NCI-H82 treated with DMSO at 0.1 percent for 48 hours (cell line): ENCODE data around the gene ARID1B.
"Not testable (repeated sequence)": the region's sequence is repeated elsewhere in the genome, so short reads cannot be mapped to it uniquely, and the experiment has no call there.

Experiments
- DNase-seq: peaks from one replicate; lab custom pipeline; 2025; ENCODE audit not compliant: unreplicated experiment; lab: John Stamatoyannopoulos, UW

The ARID1B gene

GRCh38 chr6:156928126-156928525 lies 150.9 kb downstream of the ARID1B start:
- DNase-seq: no peak

DNA sequence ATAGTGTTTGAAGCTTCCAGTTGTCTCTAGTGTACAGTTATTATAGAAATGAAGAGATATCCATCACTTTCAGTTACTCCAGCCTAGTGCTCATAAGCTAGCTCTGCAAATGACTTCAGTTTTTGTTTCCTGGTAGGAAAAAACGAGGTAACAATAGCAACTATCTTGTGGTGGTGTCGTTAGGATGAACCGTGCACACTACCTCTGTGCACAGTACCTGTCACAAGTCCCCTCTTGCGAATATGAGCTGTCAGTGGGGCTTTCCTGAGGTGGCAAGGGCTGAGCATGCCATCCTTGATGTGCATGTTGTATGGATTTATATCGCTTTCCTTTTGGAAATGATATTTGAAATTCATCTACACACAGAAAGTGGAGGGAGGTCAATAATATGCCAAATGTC lies 151.8 kb downstream of the ARID1B start:
- DNase-seq: no peak

- no peak for DNase-seq
Observed at GRCh38 chr6:156931283-156931682, 154.1 kb downstream of the ARID1B start.

GRCh38 chr6:156933201-156934068 lies 156.3 kb downstream of the ARID1B start:
- DNase-seq: no peak

GRCh38 chr6:156934069-156934460 lies 156.9 kb downstream of the ARID1B start:
- no peak for DNase-seq

GRCh38 chr6:156935000-156935399 lies 157.8 kb downstream of the ARID1B start:
- DNase-seq: no peak

GRCh38 chr6:156938143-156938542 lies 161.0 kb downstream of the ARID1B start:
- DNase-seq: no peak

- no peak for DNase-seq
Observed at GRCh38 chr6:156940221-156940620, 163.0 kb downstream of the ARID1B start.

GRCh38 chr6:156942266-156942665 lies 165.1 kb downstream of the ARID1B start:
- DNase-seq: no peak

GRCh38 chr6:156943166-156943565 lies 166.0 kb downstream of the ARID1B start:
- no peak for DNase-seq

DNA sequence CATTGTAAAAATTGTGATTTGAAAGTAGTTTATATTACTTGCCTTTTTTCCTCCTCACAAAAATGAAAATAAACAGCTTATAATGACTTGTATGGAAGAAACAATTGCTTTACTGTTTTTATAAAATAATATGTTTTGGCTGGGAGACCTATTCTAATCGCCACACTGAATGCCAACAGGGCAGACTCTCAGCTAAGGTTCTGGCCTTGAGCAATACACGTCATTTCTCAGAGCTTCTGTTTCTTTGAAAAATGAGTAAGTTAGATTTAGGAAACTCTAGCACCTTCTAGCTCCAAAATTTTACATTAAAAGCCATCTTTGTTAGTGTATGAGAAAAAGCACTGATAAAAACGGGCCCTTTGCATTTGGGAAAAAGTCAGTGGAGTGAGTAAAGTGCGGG lies 166.6 kb downstream of the ARID1B start:
- DNase-seq: no peak

DNA sequence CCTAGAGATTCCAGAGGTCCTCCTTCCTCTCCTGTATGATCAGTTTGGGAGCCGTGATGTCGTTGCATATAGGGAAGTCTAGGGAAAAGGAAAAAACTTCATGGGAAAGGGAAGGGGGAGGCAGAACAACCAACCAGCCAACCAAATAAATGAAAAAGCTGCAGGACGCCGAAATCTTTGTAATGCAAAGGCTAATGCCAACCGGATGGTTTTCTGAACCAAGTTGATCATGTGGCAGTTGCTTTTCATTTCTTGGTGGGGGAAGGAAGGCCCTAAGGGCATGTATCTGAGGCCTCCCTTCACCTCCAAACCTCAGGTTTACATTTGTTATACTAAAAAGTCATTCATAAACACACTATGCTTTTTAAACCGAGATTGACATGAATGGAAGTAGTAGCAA lies 167.2 kb downstream of the ARID1B start:
- DNase-seq: no peak

GRCh38 chr6:156945789-156946172 lies 168.6 kb downstream of the ARID1B start:
- DNase-seq: not testable (repeated sequence)

DNA sequence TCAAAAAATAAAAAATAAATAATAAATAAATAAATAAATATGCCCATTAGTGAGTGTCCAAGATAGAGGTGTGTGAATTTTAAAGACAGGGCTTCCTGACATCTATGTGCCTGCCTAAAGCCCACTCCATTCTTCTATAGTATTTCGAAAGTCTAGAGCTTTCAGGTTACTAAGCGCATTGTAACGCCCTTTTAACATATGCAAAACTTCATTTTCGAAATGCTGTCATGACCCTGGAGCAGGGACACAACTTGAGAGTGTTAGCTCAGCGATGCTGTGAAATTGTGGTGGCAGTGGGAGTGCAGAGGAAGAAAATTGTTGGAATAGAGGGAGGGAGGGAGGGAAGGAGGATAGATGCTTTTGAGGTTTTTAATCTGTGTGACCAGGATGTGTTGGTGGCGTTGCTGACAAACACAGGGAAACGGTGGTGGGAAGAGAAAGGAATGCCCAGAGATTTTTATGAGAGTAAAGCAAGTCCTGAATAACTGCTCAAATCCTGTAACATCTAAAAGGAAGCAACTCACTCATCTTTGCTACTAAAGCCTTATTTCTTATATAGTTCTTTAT lies 169.3 kb downstream of the ARID1B start:
- DNase-seq: no peak

GRCh38 chr6:156948277-156948676 lies 171.1 kb downstream of the ARID1B start:
- DNase-seq: no peak

DNA sequence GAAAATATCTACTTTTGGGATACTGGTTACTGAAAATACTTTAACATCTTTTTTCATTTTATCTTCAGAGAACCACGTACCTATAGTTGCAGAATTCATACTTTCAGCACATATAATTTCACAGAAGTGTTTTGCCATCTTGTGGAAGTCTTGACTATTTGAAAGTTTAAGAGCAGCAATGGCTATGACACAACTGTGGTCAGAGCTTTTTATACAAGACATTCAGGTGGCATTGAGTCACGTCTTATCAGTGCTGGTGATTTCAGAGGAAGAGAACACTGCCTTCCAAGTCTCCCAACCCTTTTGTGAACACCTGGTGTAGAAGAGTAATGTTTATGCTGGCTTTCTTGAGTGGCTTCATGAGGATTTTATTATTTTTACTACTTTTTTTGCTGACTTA lies 171.6 kb downstream of the ARID1B start:
- no peak for DNase-seq

- no peak for DNase-seq
Observed at GRCh38 chr6:156949376-156949775, 172.2 kb downstream of the ARID1B start.

DNA sequence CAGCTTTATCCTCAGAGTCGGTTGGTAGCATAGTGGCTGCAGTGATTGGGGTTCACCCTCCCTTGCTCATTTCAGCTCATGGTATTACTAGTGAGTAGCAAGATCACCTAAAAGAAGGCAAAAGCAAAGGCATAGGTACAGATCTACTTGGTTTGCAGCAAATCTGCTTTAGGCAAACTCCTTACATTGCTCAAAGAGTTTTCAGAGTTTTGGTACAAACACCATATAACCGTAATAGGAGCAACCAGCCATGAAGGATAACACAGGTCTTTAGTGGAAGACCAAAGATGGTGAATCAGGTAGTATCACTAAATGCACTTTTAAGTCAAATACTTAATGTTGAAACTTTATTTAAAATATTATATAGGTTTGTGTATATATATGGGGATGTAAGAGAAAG lies 172.9 kb downstream of the ARID1B start:
- DNase-seq: no peak

DNA sequence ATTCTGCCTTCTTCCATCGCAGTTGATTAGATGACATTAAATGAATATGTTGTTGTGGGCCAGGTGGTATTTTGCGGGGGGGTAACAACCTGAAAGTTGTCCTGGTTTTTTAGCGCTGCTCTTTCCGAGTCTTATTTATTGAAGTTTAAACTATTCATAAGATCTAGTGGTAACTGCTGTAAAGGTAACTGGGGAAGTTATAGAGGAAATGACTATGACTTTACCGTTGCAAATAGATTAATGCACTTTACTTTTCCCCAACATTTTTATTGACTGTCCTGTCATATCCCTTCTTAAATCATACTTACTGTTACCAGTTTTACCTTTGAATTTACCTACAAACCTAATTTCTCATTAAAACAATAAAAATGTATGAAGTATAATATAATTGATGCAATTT lies 173.4 kb downstream of the ARID1B start:
- no peak for DNase-seq

- no peak for DNase-seq
Observed at GRCh38 chr6:156952401-156952800, 175.2 kb downstream of the ARID1B start.

- no peak for DNase-seq
Observed at GRCh38 chr6:156953127-156953478, 175.9 kb downstream of the ARID1B start.

DNA sequence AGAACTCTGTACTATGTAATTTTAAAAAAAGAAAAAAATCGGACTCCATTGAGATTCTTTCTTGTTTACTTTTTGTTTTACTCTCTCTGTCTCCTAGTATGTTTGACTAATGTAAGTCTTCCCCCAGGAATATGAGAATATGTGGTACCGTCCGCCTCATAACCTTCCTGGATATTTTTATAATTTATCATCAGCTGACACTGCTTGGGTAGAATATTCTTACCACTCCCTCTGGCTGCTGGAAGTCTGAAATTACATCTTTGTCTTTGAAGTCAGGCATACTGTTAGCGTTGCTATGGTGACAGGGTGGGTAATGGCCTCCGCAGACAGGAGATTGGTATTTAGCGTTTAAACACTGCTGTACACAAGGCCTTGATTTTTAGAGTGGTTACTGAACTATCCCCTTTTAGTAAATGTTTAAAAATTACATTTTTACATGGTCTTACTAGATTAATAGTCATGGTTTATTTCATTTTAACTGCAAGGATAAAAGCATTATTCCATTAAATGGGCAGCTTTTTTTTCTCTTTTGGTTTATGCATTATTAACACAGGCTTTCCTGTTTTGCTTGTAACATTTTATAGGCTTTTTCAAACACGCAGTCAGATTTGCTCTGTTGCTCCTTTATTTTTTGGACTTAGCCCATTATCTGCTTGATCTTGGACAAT lies 176.4 kb downstream of the ARID1B start:
- no peak for DNase-seq
